Measurements from ENCODE around the gene IDH3G. TPM values are rescaled to one million over a fixed set of nuclear protein-coding genes. Genes with fewer than 3 reads are reported as not detected.

IDH3G gene
- total RNA-seq, result 41.9 and 43.8 TPM in 2 replicates

GRCh38 chrX:153794018-153794896 is at the start of gene IDH3G, which contains the start of gene SSR4:
Gene IDH3G, minus strand, starts transcription at chrX:153794375. Its CDS starts 49 bp downstream, at chrX:153794326.
Gene SSR4, plus strand, starts transcription at chrX:153794668. Its CDS starts 20 bp downstream, at chrX:153794688.

GRCh38 chrX:153829799-153830639 is 35.8 kb upstream of the IDH3G start, which contains the start of gene PDZD4:
Gene PDZD4, minus strand, starts transcription at chrX:153830544. Its CDS starts 246 bp downstream, at chrX:153830298.

GRCh38 chrX:153780678-153781427 is 13.3 kb downstream of the IDH3G start, which contains the start of gene SRPK3:
Gene SRPK3, plus strand, starts transcription at chrX:153781041. Its CDS starts 46 bp downstream, at chrX:153781087.

GRCh38 chrX:153763989-153764755 is 30.0 kb downstream of the IDH3G start, which contains the start of gene PLXNB3:
Gene PLXNB3, plus strand, starts transcription at chrX:153764249. Its CDS starts 1,287 bp downstream, at chrX:153765536.

Other genes with a start within 250 kb of the IDH3G start
- gene CCNQ, start 195.2 kb downstream of the IDH3G start, total RNA-seq, result 42.6 and 43.9 TPM in 2 replicates
- gene DUSP9, start 147.2 kb downstream of the IDH3G start, total RNA-seq, result 0.15 and 0.32 TPM in 2 replicates
- gene PNCK, start 120.6 kb downstream of the IDH3G start, total RNA-seq, result not detected in 2 replicates
- gene SLC6A8, start 106.4 kb downstream of the IDH3G start, total RNA-seq, result 3.0 and 6.2 TPM in 2 replicates
- 331 and 335 TPM in 2 replicates for gene BCAP31, start 70.0 kb downstream of the IDH3G start, total RNA-seq
- 10.7 and 10.9 TPM in 2 replicates for gene ABCD1, start 69.5 kb downstream of the IDH3G start, total RNA-seq
- 0.91 and 1.3 TPM in 2 replicates for gene PLXNB3, start 30.1 kb downstream of the IDH3G start, total RNA-seq
- gene SRPK3, start 13.3 kb downstream of the IDH3G start, total RNA-seq, result 0.32 TPM in 1 of 2 replicates, not detected in the other
- 81.6 and 172 TPM in 2 replicates for gene SSR4, start 293 bp upstream of the IDH3G start, total RNA-seq
- gene PDZD4, start 36.2 kb upstream of the IDH3G start, total RNA-seq, result 0.32 TPM in 1 of 2 replicates, not detected in the other
- not detected in 2 replicates for gene L1CAM, start 91.8 kb upstream of the IDH3G start, total RNA-seq
- gene AVPR2, start 110.3 kb upstream of the IDH3G start, total RNA-seq, result 0.46 TPM in 1 of 2 replicates, not detected in the other
- 72.1 and 92.9 TPM in 2 replicates for gene ARHGAP4, start 131.9 kb upstream of the IDH3G start, total RNA-seq
- gene NAA10, start 140.7 kb upstream of the IDH3G start, total RNA-seq, result 89.0 and 130 TPM in 2 replicates
- gene RENBP, start 150.3 kb upstream of the IDH3G start, total RNA-seq, result 1.9 and 7.9 TPM in 2 replicates
- 12.2 and 14.9 TPM in 2 replicates for gene HCFC1, start 177.4 kb upstream of the IDH3G start, total RNA-seq
- 5.0 and 5.2 TPM in 2 replicates for gene TMEM187, start 178.4 kb upstream of the IDH3G start, total RNA-seq
- 43.9 and 61.7 TPM in 2 replicates for gene IRAK1, start 225.5 kb upstream of the IDH3G start, total RNA-seq

Measured in epithelial cell of umbilical artery (primary cell).